GM18507 (cell line): Measurements from ENCODE around the gene ID3.

Experiments
- DNase-seq: peaks from one replicate; pipeline ENCODE4 v3.0.0; 2011; ENCODE audit warnings: low read depth; ENCODE audit not compliant: insufficient read length; ENCODE audit errors: extremely low spot score
- FAIRE-seq: peaks from 2 replicates; lab custom pipeline; 2011; peaks lifted over from hg19 to GRCh38; lab: Jason Lieb, UNC

ID3 gene

GRCh38 chr1:23568608-23569383 lies 9.5 kb upstream of the ID3 start:
- FAIRE-seq (no peak), DNase-seq (no peak)

GRCh38 chr1:23567996-23568607 lies 8.8 kb upstream of the ID3 start:
- DNase-seq (no peak), FAIRE-seq (no peak)

GRCh38 chr1:23567629-23567995 lies 8.3 kb upstream of the ID3 start:
- FAIRE-seq (no peak), DNase-seq (no peak)

- DNase-seq, result no peak
- no peak for FAIRE-seq
Observed at GRCh38 chr1:23566304-23566703, 7.0 kb upstream of the ID3 start.

- no peak for DNase-seq
- no peak for FAIRE-seq
Observed at GRCh38 chr1:23565776-23566175, 6.5 kb upstream of the ID3 start.

GRCh38 chr1:23564529-23565122 lies 5.3 kb upstream of the ID3 start:
- DNase-seq (no peak), FAIRE-seq (no peak)

- FAIRE-seq, result no peak
- DNase-seq, result no peak
Observed at GRCh38 chr1:23563755-23564374, 4.6 kb upstream of the ID3 start.

- no peak for FAIRE-seq
- no peak for DNase-seq
Observed at GRCh38 chr1:23563003-23563402, 3.7 kb upstream of the ID3 start.

GRCh38 chr1:23562137-23562876 lies 3.0 kb upstream of the ID3 start:
- no peak for FAIRE-seq
- DNase-seq, result no peak

GRCh38 chr1:23561813-23562100 lies 2.5 kb upstream of the ID3 start:
- DNase-seq, result no peak
- FAIRE-seq, result no peak

GRCh38 chr1:23561076-23561812 lies 1.9 kb upstream of the ID3 start:
- FAIRE-seq, result no peak
- DNase-seq, result no peak

- no peak for FAIRE-seq
- DNase-seq, result no peak
Observed at GRCh38 chr1:23559985-23560741, 862 bp upstream of the ID3 start.

- FAIRE-seq (no peak), DNase-seq (no peak)
Observed at GRCh38 chr1:23558872-23559135, 497 bp downstream of the ID3 start.

- DNase-seq, result no peak
- no peak for FAIRE-seq
Observed at GRCh38 chr1:23558140-23558871, 995 bp downstream of the ID3 start.

- FAIRE-seq, result no peak
- DNase-seq, result no peak
Observed at GRCh38 chr1:23557471-23558124, 1.7 kb downstream of the ID3 start.

- DNase-seq (no peak), FAIRE-seq (no peak)
Observed at GRCh38 chr1:23556635-23557470, 2.4 kb downstream of the ID3 start.

- no peak for DNase-seq
Observed at GRCh38 chr1:23555986-23556634, 3.2 kb downstream of the ID3 start.

More at GRCh38 chr1:23555986-23556634, 3.2 kb downstream of the ID3 start:
- FAIRE-seq, result no peak
